Activated T-cell treated with anti-CD3 and anti-CD28 coated beads for 1 hour (primary cell): Measurements from ENCODE around the gene CCDC40.
"Not testable (repeated sequence)": the region's sequence is repeated elsewhere in the genome, so short reads cannot be mapped to it uniquely, and the experiment has no call there.

ENCODE experiments used
- DNase-seq: peaks from one replicate; pipeline ENCODE4 v3.0.0-alpha.2; 2020; ENCODE audit warnings: low read depth

Gene CCDC40

GRCh38 chr17:80035937-80036714 lies at the start of gene CCDC40:
TSS of gene CCDC40 (plus strand) at chr17:80036642. CDS start at chr17:80036663, 21 bp downstream.
- DNase-seq: peak; percentile 67

- no peak for DNase-seq
These were observed 49.1 kb upstream of the CCDC40 start for GRCh38 chr17:79987187-79987934.

- DNase-seq: no peak
These were observed 48.6 kb upstream of the CCDC40 start for GRCh38 chr17:79987935-79988184.

GRCh38 chr17:79988185-79988971 lies 48.1 kb upstream of the CCDC40 start:
- no peak for DNase-seq

GRCh38 chr17:79989106-79989835 lies 47.2 kb upstream of the CCDC40 start:
- DNase-seq: no peak

GRCh38 chr17:79990051-79990592 lies 46.3 kb upstream of the CCDC40 start:
- no peak for DNase-seq

GRCh38 chr17:79990704-79991103 lies 45.7 kb upstream of the CCDC40 start:
- DNase-seq: no peak

GRCh38 chr17:79991140-79991923 lies 45.1 kb upstream of the CCDC40 start:
- DNase-seq: peak; percentile 75

GRCh38 chr17:79991924-79992648 lies 44.4 kb upstream of the CCDC40 start:
- DNase-seq: no peak

GRCh38 chr17:79992649-79993389 lies 43.6 kb upstream of the CCDC40 start:
- DNase-seq: no peak

GRCh38 chr17:79993390-79994227 lies 42.8 kb upstream of the CCDC40 start:
- no peak for DNase-seq

GRCh38 chr17:79994228-79994569 lies 42.2 kb upstream of the CCDC40 start:
- DNase-seq: not testable (repeated sequence)

- no peak for DNase-seq
These were observed 41.8 kb upstream of the CCDC40 start for GRCh38 chr17:79994602-79995001.

GRCh38 chr17:79995696-79996095 lies 40.7 kb upstream of the CCDC40 start:
- DNase-seq: no peak

- DNase-seq: no peak
These were observed 40.2 kb upstream of the CCDC40 start for GRCh38 chr17:79996291-79996690.

- DNase-seq: peak; percentile 57
These were observed 39.3 kb upstream of the CCDC40 start for GRCh38 chr17:79997011-79997660.

- no peak for DNase-seq
These were observed 36.3 kb upstream of the CCDC40 start for GRCh38 chr17:80000136-80000535.
